ENCODE data around the gene ARHGEF12. TPM values are rescaled to one million over a fixed set of nuclear protein-coding genes. Genes with fewer than 3 reads are reported as not detected.

The ARHGEF12 gene
- total RNA-seq, 1 donor from 2014 or later, result 71.9 TPM

DNA sequence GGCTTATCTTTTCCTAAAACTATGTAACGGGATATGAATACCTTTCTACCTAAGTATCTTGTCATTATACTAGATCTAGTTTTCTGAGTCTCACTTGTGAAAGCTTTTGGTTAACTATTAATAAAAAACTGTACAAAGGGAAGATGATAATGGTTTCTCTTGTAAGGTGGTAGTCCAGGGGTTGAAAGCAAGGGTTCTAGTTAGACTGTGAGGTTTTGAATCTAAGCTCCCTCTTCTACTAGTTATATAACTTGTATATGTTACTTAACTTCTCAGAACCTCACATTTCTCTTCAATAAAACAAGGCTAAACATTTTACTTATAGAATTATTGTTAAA is 54.3 kb downstream of the ARHGEF12 start:
- peaks cover 5% of the 10 kb centered on the region for H3K9me3 Mint-ChIP-seq (ENCODE audit: low read depth)
- TF ChIP-seq, protein P1, sequence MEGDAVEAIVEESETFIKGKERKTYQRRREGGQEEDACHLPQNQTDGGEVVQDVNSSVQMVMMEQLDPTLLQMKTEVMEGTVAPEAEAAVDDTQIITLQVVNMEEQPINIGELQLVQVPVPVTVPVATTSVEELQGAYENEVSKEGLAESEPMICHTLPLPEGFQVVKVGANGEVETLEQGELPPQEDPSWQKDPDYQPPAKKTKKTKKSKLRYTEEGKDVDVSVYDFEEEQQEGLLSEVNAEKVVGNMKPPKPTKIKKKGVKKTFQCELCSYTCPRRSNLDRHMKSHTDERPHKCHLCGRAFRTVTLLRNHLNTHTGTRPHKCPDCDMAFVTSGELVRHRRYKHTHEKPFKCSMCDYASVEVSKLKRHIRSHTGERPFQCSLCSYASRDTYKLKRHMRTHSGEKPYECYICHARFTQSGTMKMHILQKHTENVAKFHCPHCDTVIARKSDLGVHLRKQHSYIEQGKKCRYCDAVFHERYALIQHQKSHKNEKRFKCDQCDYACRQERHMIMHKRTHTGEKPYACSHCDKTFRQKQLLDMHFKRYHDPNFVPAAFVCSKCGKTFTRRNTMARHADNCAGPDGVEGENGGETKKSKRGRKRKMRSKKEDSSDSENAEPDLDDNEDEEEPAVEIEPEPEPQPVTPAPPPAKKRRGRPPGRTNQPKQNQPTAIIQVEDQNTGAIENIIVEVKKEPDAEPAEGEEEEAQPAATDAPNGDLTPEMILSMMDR (IDR thresholded peaks at IDR 0.05), result no peak
- H3K27me3 Mint-ChIP-seq (ENCODE audit: low read depth), result no peaks in the 10 kb centered on the region
- no peak for DNase-seq (ENCODE audit: low spot score)
- peaks cover 2% of the 10 kb centered on the region for H3K36me3 Mint-ChIP-seq (ENCODE audit: low read depth)
- no peak overlapping the region for H3K27ac Mint-ChIP-seq (ENCODE audit: unreplicated experiment)
- H3K4me1 Mint-ChIP-seq (ENCODE audit: low read depth), result peaks cover 55% of the 10 kb centered on the region
- no peak overlapping the region for H3K4me3 Mint-ChIP-seq (ENCODE audit: unreplicated experiment)

DNA sequence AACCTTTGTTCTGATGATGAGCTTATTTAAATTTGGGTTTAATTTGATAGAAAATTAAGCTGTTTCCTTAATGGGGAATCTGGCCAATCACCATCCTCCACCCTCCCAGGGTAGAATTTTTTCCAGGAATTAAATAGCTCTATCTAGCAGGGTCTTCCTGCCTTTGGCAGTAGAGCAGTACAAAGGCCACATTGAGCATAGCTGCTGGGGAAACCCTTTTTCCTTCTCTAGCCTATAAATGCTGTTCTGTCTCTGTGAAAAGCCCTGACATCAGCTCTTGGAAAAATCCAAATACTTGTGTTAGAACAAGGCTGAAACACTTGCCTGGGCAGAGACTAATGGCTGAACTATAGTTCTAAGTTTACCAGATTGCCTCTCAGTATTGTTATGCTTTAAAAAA is 55.1 kb downstream of the ARHGEF12 start:
- H3K27me3 Mint-ChIP-seq (ENCODE audit: low read depth), result no peaks in the 10 kb centered on the region
- no peak for DNase-seq (ENCODE audit: low spot score)
- H3K36me3 Mint-ChIP-seq (ENCODE audit: low read depth), result peaks cover 2% of the 10 kb centered on the region
- peak overlapping the region; percentile 29 for H3K27ac Mint-ChIP-seq (ENCODE audit: unreplicated experiment)
- TF ChIP-seq, protein P1 (IDR thresholded peaks at IDR 0.05), result no peak
- H3K9me3 Mint-ChIP-seq (ENCODE audit: low read depth), result peaks cover 5% of the 10 kb centered on the region
- peaks cover 53% of the 10 kb centered on the region for H3K4me1 Mint-ChIP-seq (ENCODE audit: low read depth)
- no peak overlapping the region for H3K4me3 Mint-ChIP-seq (ENCODE audit: unreplicated experiment)

DNA sequence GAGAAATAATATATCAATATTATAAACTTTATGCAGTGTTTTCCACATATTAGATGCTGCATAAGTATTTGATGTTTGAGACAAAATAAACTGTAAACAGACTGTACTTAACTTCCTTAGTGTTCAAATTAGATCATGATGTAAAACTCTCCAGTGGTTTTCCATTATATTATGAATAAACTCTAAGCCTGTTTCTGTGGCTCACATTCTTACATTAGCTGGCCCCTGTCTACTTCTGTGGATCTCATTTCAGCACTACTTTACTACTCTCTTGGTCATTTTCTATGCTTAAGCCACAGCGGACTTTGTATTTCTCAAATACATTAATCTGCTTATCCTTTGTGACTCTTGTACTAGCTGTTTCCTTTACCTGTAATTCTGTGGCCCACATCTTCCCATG is 55.6 kb downstream of the ARHGEF12 start:
- TF ChIP-seq, protein P1 (IDR thresholded peaks at IDR 0.05), result no peak
- Mint-ChIP-seq H3K27ac (ENCODE audit: unreplicated experiment) (peak overlapping the region; percentile 29), H3K36me3 (ENCODE audit: low read depth) (peaks cover 2% of the 10 kb centered on the region), H3K4me3 (ENCODE audit: unreplicated experiment) (no peak overlapping the region), H3K4me1 (ENCODE audit: low read depth) (peaks cover 47% of the 10 kb centered on the region), H3K27me3 (ENCODE audit: low read depth) (no peaks in the 10 kb centered on the region), H3K9me3 (ENCODE audit: low read depth) (peaks cover 5% of the 10 kb centered on the region)
- DNase-seq (ENCODE audit: low spot score), result no peak

- Mint-ChIP-seq H3K27me3 (ENCODE audit: low read depth) (no peaks in the 10 kb centered on the region), H3K27ac (ENCODE audit: unreplicated experiment) (peak overlapping the region; percentile 63)
- TF ChIP-seq, protein P1 (IDR thresholded peaks at IDR 0.05), result no peak
Measured at GRCh38 chr11:120392314-120392713, 56.1 kb downstream of the ARHGEF12 start.

GRCh38 chr11:120392793-120393192 is 56.6 kb downstream of the ARHGEF12 start:
- Mint-ChIP-seq H3K9me3 (ENCODE audit: low read depth) (peaks cover 5% of the 10 kb centered on the region), H3K4me1 (ENCODE audit: low read depth) (peaks cover 46% of the 10 kb centered on the region), H3K27me3 (ENCODE audit: low read depth) (no peaks in the 10 kb centered on the region), H3K36me3 (ENCODE audit: low read depth) (peaks cover 2% of the 10 kb centered on the region), H3K4me3 (ENCODE audit: unreplicated experiment) (no peak overlapping the region), H3K27ac (ENCODE audit: unreplicated experiment) (peak overlapping the region; percentile 63)
- no peak for DNase-seq (ENCODE audit: low spot score)
- TF ChIP-seq, protein P1 (IDR thresholded peaks at IDR 0.05), result no peak

More at GRCh38 chr11:120392314-120392713, 56.1 kb downstream of the ARHGEF12 start:
- H3K36me3 Mint-ChIP-seq (ENCODE audit: low read depth), result peaks cover 2% of the 10 kb centered on the region
- H3K4me3 Mint-ChIP-seq (ENCODE audit: unreplicated experiment), result no peak overlapping the region
- H3K4me1 Mint-ChIP-seq (ENCODE audit: low read depth), result peaks cover 47% of the 10 kb centered on the region
- H3K9me3 Mint-ChIP-seq (ENCODE audit: low read depth), result peaks cover 5% of the 10 kb centered on the region
- no peak for DNase-seq (ENCODE audit: low spot score)

Measured in chondrocyte (in vitro differentiated cells).